A549 (cell line): ENCODE data around the gene INSYN2B.

Source experiments
- EP300 ChIP-seq, 2 experiments: fragments of >200 bp; sonication (Bioruptor Twin); formaldehyde crosslinking; IDR thresholded peaks; 2 replicates in 1 of 2; 3 replicates in 1 of 2; pipeline ENCODE4 v1.6.1; 2016 to 2017
- FOSL2 ChIP-seq, 2 experiments: fragments of 450-650 bp in 1 of 2; fragments of >200 bp in 1 of 2; sonication (Bioruptor Twin) in 1 of 2; formaldehyde crosslinking; IDR thresholded peaks; 2 replicates each; pipeline versions ENCODE4 v1.5.0 to v1.6.1; 2016 to 2020; ENCODE audit warnings: mild to moderate bottlenecking in 1 of 2, moderate library complexity in 1 of 2
- HOXA7 ChIP-seq: fragments of 250-450 bp; sonication (Bioruptor Pico); IDR thresholded peaks from 2 replicates; pipeline ENCODE4 v1.5.0; 2020; ENCODE audit warnings: mild to moderate bottlenecking, moderate library complexity
- KDM5A ChIP-seq: fragments of 200-600 bp; sonication (generic); IDR thresholded peaks from 2 replicates; pipeline ENCODE4 v1.6.1; 2016; ENCODE audit warnings: antibody characterized with exemption, mild to moderate bottlenecking
- MAZ ChIP-seq: fragments of 150-350 bp; IDR thresholded peaks from 2 replicates; pipeline ENCODE4 v1.6.1; 2014; ENCODE audit warnings: antibody characterized with exemption, low read depth, low read length, borderline replicate concordance
- POLR2A ChIP-seq: IDR thresholded peaks from 2 replicates; pipeline ENCODE4 v1.6.1; 2012; ENCODE audit warnings: mild to moderate bottlenecking, low read length
- REST ChIP-seq: fragments of 200-600 bp; sonication (generic); IDR thresholded peaks from 2 replicates; pipeline ENCODE4 v1.6.1; 2016; ENCODE audit warnings: antibody characterized with exemption, mild to moderate bottlenecking, moderate library complexity
- RFX5 ChIP-seq: fragments of 450-650 bp; IDR thresholded peaks from 2 replicates; pipeline ENCODE4 v1.7.1; 2014; ENCODE audit warnings: antibody characterized with exemption, mild to moderate bottlenecking, moderate library complexity
- SMC3 ChIP-seq: fragments of >200 bp; sonication (Bioruptor Twin); formaldehyde crosslinking; IDR thresholded peaks from 3 replicates; pipeline ENCODE4 v1.6.1; 2018; ENCODE audit warnings: inconsistent platforms
- ZFP36 ChIP-seq: fragments of 450-650 bp; IDR thresholded peaks from 2 replicates; pipeline ENCODE4 v1.6.1; 2014; ENCODE audit warnings: borderline replicate concordance; ENCODE audit not compliant: partially characterized antibody
- TF ChIP-seq, protein P1 (sequence below): IDR thresholded peaks from 2 replicates; pipeline ENCODE4 v1.6.1; 2012; ENCODE audit warnings: low read depth, borderline replicate concordance
- TF ChIP-seq, protein P2 (sequence below): fragments of >200 bp; sonication (Bioruptor Twin); formaldehyde crosslinking; IDR thresholded peaks from 3 replicates; pipeline ENCODE4 v1.5.1; 2016
- TF ChIP-seq, protein P3 (sequence below): fragments of 450-650 bp; IDR thresholded peaks from 2 replicates; pipeline ENCODE4 v1.6.1; 2014; ENCODE audit warnings: antibody characterized with exemption
- TF ChIP-seq, protein P4 (sequence below): IDR thresholded peaks from 2 replicates; pipeline ENCODE4 v1.6.1; 2012

- no peak for TF ChIP-seq SMC3
- TF ChIP-seq ZFP36, result no peak
- TF ChIP-seq, protein P1, sequence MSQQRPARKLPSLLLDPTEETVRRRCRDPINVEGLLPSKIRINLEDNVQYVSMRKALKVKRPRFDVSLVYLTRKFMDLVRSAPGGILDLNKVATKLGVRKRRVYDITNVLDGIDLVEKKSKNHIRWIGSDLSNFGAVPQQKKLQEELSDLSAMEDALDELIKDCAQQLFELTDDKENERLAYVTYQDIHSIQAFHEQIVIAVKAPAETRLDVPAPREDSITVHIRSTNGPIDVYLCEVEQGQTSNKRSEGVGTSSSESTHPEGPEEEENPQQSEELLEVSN, result no peak
- no peak for TF ChIP-seq KDM5A
- TF ChIP-seq, protein P2, sequence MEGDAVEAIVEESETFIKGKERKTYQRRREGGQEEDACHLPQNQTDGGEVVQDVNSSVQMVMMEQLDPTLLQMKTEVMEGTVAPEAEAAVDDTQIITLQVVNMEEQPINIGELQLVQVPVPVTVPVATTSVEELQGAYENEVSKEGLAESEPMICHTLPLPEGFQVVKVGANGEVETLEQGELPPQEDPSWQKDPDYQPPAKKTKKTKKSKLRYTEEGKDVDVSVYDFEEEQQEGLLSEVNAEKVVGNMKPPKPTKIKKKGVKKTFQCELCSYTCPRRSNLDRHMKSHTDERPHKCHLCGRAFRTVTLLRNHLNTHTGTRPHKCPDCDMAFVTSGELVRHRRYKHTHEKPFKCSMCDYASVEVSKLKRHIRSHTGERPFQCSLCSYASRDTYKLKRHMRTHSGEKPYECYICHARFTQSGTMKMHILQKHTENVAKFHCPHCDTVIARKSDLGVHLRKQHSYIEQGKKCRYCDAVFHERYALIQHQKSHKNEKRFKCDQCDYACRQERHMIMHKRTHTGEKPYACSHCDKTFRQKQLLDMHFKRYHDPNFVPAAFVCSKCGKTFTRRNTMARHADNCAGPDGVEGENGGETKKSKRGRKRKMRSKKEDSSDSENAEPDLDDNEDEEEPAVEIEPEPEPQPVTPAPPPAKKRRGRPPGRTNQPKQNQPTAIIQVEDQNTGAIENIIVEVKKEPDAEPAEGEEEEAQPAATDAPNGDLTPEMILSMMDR, result no peak
- no peak for TF ChIP-seq EP300 (IDR thresholded peaks at IDR 0.05)
- TF ChIP-seq MAZ, result no peak
- TF ChIP-seq REST, result no peak
- TF ChIP-seq POLR2A, result no peak
- TF ChIP-seq, protein P3, sequence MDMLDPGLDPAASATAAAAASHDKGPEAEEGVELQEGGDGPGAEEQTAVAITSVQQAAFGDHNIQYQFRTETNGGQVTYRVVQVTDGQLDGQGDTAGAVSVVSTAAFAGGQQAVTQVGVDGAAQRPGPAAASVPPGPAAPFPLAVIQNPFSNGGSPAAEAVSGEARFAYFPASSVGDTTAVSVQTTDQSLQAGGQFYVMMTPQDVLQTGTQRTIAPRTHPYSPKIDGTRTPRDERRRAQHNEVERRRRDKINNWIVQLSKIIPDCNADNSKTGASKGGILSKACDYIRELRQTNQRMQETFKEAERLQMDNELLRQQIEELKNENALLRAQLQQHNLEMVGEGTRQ, result no peak
- TF ChIP-seq, protein P4, sequence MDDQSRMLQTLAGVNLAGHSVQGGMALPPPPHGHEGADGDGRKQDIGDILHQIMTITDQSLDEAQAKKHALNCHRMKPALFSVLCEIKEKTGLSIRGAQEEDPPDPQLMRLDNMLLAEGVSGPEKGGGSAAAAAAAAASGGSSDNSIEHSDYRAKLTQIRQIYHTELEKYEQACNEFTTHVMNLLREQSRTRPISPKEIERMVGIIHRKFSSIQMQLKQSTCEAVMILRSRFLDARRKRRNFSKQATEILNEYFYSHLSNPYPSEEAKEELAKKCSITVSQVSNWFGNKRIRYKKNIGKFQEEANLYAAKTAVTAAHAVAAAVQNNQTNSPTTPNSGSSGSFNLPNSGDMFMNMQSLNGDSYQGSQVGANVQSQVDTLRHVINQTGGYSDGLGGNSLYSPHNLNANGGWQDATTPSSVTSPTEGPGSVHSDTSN, result no peak
- TF ChIP-seq RFX5, result no peak
- no peak for TF ChIP-seq FOSL2 (IDR thresholded peaks at IDR 0.05)
- TF ChIP-seq FOSL2 (CRISPR knock-in tag; IDR thresholded peaks at IDR 0.05), result no peak
- TF ChIP-seq HOXA7 (CRISPR knock-in tag), result no peak
These were observed 141.6 kb downstream of the INSYN2B start for GRCh38 chr5:169838688-169839087.
